ENCODE results near the gene NFIA.

Gene NFIA

DNA sequence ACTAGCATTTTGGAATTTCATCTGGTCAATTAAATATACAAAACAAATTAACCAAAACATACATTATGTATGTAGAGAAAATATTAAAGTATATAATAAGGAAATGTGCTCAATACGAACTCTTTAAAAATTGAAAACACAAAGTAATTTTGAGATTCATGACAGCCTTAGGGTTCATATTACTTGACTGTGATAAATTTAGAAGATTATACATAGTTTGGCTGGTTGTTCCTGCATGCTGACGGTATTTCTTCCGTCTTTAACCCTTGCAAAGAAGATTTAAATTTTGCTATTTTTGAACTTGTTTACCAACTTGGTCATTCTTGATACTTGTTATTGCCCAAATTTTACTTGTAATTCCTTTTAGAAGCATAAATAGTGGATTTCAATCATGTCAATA lies 298.2 kb downstream of the NFIA start:
- no peak for FAIRE-seq

GRCh38 chr1:61386323-61386722 lies 304.0 kb downstream of the NFIA start:
- no peak for FAIRE-seq

DNA sequence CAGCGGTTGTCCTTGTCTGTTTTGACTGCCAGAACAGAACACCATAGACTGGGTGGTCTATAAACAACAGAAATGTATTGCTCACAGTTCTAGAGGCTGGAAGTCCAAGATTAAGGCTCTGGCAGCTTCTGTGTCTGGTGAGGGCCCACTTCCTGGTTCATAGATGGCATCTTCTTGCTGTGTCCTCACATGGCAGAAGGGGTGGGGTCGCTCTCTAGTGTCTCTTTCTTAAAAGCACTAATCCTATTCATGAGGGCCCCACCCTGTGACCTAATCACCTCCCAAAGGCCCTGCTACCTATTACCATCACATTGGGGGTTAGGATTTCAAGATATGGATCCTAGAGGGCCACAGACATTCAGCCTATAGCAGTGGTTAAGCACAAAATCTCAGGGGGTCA lies 304.4 kb downstream of the NFIA start:
- FAIRE-seq: no peak

GRCh38 chr1:61387829-61388228 lies 305.5 kb downstream of the NFIA start:
- no peak for FAIRE-seq

DNA sequence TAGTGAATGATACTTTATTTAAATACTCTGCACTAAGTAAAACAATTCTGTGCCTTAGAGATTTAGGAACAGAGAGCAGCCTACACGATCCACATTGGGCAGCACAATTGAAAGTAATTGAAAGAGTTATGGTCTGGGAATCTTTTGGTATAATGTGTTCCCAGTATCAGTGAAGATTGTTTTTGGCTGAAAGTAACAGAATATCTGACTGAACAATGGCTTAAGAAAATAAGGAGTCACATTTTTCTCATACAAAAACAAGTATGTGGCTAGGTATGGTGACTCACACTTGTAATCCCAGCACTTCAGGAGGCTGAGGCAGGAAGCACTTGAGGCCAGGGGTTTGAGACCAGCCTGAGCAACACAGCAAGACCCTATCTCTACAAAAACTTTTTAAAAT lies 306.2 kb downstream of the NFIA start:
- no peak for FAIRE-seq

GRCh38 chr1:61389194-61389925 lies 307.0 kb downstream of the NFIA start:
- FAIRE-seq: no peak

- FAIRE-seq: no peak
Observed at GRCh38 chr1:61389926-61390845, 307.8 kb downstream of the NFIA start.

GRCh38 chr1:61391730-61392129 lies 309.4 kb downstream of the NFIA start:
- no peak for FAIRE-seq

DNA sequence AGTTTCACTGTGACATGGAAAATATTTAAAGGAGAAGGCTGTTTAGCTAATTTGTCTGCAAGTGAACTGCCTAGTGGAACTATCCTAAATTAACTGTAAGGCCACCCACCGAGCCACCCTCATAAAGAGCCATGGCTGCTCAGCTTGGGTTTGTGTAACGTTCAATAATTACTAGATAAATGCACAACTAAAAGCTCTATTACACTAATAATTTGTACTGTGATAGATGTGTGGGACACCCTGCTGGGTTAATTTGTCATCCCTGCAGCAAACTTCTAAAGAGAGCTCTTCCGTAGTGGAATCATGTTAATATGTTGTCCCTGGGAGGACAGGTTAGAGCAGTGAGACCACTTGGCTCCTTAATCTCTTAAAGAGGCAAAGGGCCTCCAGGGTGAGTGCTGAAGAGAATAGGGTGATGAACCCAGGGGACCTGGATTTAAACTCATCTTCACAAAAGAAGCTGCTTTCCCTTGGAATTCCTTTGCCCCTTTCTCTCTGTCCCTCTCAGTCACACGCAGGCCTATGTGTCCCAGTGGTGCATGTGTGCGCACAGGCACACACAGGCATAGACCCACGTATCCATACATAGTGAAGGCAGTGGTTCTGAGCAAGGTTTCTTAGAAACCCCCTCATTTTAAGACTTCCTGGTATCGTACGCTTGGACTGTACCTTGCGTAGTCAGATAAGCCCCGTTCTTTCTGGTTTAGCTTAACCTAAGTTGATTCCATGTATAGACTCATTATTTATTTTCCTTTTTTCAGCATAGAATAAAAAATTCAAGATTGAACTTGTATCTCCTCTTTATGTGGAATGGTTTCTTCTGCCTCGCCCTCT lies 310.3 kb downstream of the NFIA start:
- FAIRE-seq: no peak

DNA sequence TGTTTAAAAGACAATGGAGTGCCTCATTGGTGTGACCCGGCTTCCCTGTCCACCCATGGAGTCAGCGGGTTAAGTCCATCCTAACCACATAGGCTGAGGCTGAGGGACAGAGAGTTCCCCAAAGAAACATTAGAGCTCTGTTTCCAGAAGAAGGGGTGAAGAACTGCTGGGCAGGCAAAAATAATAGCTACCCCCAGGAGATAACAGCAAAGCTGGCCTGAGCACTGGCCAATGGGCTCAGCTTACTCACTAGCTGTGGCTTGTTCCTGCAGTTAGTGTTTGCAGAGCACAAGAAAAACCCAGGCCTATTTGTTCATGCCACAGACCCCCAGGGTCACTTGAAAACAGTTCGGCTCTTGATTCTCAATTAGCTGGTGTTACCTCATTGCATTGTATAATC lies 311.2 kb downstream of the NFIA start:
- FAIRE-seq: no peak

GRCh38 chr1:61395146-61395800 lies 312.9 kb downstream of the NFIA start:
- FAIRE-seq: no peak

GRCh38 chr1:61397495-61397894 lies 315.1 kb downstream of the NFIA start:
- FAIRE-seq: no peak

GRCh38 chr1:61397935-61398334 lies 315.6 kb downstream of the NFIA start:
- no peak for FAIRE-seq

GRCh38 chr1:61399199-61399598 lies 316.8 kb downstream of the NFIA start:
- no peak for FAIRE-seq

DNA sequence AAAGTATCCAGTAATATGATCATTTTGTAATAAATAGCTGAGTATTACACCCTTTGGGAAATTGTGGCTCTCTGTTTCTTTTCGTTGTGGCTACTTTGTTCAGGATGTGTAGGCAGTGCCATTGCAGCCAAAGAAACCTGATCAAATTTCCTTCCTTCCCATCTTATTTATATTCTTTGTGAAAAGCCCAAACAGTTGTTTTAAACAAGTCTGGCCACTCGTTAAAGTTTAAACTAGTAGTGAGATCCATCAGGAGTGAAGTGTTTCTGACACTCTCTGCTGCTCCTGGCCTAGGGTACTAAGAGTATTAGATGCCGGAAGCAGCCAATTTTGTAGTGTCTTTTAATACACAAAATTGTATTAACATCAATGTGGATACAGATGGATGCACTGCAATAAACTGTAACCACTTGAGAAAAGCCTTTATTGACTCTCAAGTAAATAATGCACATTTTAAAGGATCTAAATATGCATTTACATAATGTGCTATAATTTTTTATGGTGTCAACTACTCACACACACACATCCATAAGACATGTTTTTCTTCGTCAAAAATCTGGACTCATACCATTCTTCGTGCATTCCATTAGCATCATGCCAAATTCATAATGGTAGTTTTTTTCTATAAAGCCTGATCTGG lies 317.9 kb downstream of the NFIA start:
- no peak for FAIRE-seq

DNA sequence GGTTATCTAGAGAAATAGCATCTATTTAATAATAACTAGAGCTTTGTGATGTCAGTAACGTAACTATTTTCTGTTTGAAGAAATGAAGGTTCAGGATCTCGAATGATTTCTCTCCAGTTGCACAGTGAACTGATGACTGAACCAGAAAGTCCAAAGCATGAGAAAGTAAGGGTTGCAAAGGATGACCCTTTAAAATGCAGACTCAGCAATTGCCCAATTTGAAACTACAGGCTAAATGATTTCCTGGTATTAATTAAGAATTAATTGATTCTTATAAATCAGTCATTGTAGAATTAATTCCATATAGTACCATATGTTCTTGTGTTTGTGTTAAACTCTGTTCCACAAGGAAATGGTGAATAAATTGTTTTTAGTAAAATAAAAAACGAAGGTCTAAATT lies 318.6 kb downstream of the NFIA start:
- FAIRE-seq: no peak

DNA sequence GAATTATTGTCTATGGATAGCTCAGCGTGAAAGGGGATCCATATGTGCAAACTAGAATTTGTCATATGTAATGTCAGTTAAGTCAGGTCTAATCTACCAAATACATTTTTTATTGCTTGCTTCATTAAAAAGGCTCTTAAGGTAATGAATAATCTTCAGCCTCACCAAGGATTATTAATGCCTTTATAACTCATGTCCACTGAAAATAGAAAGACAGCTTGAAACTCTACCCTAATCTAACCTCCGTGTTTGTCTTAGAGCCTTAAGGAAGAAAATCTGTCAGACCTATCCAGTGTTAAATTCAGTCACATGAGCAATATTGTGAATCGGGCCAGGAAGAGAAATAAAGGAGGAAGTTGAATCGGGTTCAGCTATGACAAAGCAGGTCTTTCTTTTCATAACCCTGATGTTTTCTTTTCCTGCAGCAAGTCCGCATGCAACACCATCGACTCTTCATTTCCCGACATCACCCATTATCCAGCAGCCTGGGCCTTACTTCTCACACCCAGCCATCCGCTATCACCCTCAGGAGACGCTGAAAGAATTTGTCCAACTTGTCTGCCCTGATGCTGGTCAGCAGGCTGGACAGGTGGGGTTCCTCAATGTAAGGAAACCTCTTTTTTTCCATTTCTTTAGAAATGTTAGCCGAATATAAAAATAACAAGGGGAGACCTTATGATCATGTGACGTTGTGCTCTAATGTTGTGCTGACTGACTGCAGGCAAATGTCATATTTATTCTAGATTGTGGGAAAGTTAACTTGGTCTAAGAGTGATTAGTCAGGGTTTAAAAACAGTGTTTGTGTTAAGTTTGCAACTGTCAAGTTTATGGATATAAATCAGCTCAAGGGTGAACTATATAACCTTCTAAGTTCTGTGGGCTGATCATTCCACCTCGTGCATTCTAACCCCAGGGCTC lies 321.6 kb downstream of the NFIA start:
- no peak for FAIRE-seq

DNA sequence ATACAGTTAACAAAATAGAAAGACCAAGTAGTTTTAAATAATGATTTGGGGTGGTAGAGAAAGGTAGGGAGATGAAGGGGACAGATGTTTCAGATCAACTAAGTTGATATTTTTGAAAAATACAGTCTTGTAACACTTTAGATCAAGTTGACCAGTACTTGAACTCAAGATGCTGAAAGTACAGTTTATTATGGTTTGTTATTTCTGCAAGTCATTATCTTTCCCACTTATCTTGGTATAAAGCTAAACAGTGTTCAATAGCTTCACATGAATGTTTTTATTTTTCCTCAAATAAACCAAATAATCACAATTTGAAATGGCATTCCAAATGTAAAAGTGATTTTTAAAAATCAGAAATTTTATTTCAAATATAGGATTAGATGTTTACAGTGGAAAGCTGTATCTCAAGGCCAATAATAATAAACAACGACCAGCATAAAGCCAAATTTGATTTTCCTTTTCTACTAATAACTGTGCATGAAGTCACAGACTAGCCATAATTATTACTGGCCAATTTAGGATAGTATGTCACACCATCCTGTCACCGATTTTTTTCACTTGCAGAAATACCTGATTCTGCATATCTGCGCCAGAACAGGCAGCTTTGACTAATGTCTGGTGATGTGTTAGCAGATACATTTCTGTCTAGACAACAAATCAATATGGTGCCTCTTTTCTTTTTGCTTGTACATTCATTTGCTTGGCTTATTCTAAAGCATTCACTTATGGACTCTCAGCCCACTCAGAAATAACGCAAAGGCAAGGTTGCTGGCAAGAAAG lies 322.4 kb downstream of the NFIA start:
- FAIRE-seq: no peak

DNA sequence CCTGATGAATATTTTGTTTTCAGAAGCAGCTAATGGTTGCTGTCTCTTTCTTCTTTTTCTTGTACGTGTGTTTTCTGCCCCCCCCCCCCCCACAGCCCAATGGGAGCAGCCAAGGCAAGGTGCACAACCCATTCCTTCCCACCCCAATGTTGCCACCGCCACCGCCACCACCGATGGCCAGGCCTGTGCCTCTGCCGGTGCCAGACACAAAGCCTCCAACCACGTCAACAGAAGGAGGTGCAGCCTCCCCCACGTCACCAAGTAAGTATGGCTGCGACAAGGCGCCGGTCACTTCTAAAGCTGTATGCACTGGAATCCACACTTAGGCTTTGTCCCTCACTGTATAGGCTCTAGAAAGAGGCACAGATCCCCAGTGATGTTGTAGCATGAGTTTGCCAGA lies 324.1 kb downstream of the NFIA start:
- no peak for FAIRE-seq

DNA sequence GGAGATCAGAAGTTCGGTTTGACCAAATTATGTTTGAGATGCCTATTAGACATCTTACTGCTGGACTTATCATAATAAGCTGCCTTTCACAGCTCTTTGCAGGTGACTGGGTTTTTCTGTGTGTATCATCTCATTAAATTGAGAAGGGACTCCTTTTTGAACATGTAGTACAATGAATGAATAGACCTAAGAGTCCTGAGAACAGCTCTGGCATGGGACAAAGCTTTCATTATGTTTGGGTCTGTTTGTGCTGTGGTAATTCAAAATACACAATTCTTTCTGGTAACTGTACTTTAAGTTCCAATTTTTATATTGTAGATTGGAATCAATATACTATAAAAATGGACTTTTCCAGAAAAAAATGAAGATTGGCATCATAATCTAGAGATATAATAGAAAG lies 330.2 kb downstream of the NFIA start:
- no peak for FAIRE-seq

Measured in TTC549 (cell line).